ENCODE results near the gene LIPE. TPM values are rescaled to one million over a fixed set of nuclear protein-coding genes. Genes with fewer than 3 reads are reported as not detected.

The LIPE gene
- total RNA-seq, 1 donor from 2014 or later: 3.7 TPM

GRCh38 chr19:42370626-42371175, 56.5 kb downstream of the LIPE start:
- TF ChIP-seq CTCF (conservative IDR thresholded peaks at IDR 0.05; ENCODE audit: low read depth, low read length): no peak
- DNase-seq (ENCODE audit: low read depth): no peak

GRCh38 chr19:42370068-42370520, 57.1 kb downstream of the LIPE start:
- DNase-seq (ENCODE audit: low read depth): no peak
- H3K4me3 ChIP-seq (ENCODE audit: low read depth, low read length): no peak overlapping the region
- TF ChIP-seq CTCF (conservative IDR thresholded peaks at IDR 0.05; ENCODE audit: low read depth, low read length): no peak

More at GRCh38 chr19:42370626-42371175, 56.5 kb downstream of the LIPE start:
- no peak overlapping the region for H3K4me3 ChIP-seq (ENCODE audit: low read depth, low read length)

- H3K4me3 ChIP-seq (ENCODE audit: low read depth, low read length): no peak overlapping the region
Measured at GRCh38 chr19:42369433-42370067, 57.6 kb downstream of the LIPE start.

GRCh38 chr19:42368765-42369164, 58.4 kb downstream of the LIPE start:
- no peak overlapping the region for H3K4me3 ChIP-seq (ENCODE audit: low read depth, low read length)
- no peak for DNase-seq (ENCODE audit: low read depth)
- no peak for TF ChIP-seq CTCF (conservative IDR thresholded peaks at IDR 0.05; ENCODE audit: low read depth, low read length)

More at GRCh38 chr19:42369433-42370067, 57.6 kb downstream of the LIPE start:
- TF ChIP-seq CTCF (conservative IDR thresholded peaks at IDR 0.05; ENCODE audit: low read depth, low read length): no peak
- DNase-seq (ENCODE audit: low read depth): no peak

GRCh38 chr19:42368360-42368759, 58.8 kb downstream of the LIPE start:
- DNase-seq (ENCODE audit: low read depth): no peak
- H3K4me3 ChIP-seq (ENCODE audit: low read depth, low read length): no peak overlapping the region
- TF ChIP-seq CTCF (conservative IDR thresholded peaks at IDR 0.05; ENCODE audit: low read depth, low read length): no peak

GRCh38 chr19:42367929-42368328, 59.3 kb downstream of the LIPE start:
- no peak for TF ChIP-seq CTCF (conservative IDR thresholded peaks at IDR 0.05; ENCODE audit: low read depth, low read length)
- no peak for DNase-seq (ENCODE audit: low read depth)
- H3K4me3 ChIP-seq (ENCODE audit: low read depth, low read length): no peak overlapping the region

- no peak for TF ChIP-seq CTCF (conservative IDR thresholded peaks at IDR 0.05; ENCODE audit: low read depth, low read length)
- no peak for DNase-seq (ENCODE audit: low read depth)
- no peak overlapping the region for H3K4me3 ChIP-seq (ENCODE audit: low read depth, low read length)
Measured at GRCh38 chr19:42366673-42367072, 60.5 kb downstream of the LIPE start.
